Nephron progenitor cell (in vitro differentiated cells): ENCODE data around the gene RAG2.
A peak's percentile ranks its signal among the peaks of the same experiment; 100 is the strongest.

Experiments
- DNase-seq: peaks from one replicate; pipeline ENCODE4 v3.0.0; 2021
- H3K27ac Mint-ChIP-seq: 2 replicates; pipeline ENCODE4 v1.8.0; 2021; ENCODE audit warnings: mild to moderate bottlenecking, moderate library complexity, mixed read lengths
- H3K27me3 Mint-ChIP-seq: 2 replicates; pipeline ENCODE4 v1.8.0; 2021; ENCODE audit warnings: mild to moderate bottlenecking, low read depth, mixed read lengths; ENCODE audit not compliant: poor library complexity
- H3K36me3 Mint-ChIP-seq: 2 replicates; pipeline ENCODE4 v1.8.0; 2021; ENCODE audit warnings: low read depth, mixed read lengths
- H3K4me1 Mint-ChIP-seq: 2 replicates; pipeline ENCODE4 v1.8.0; 2021; ENCODE audit warnings: mixed read lengths
- H3K4me3 Mint-ChIP-seq: 2 replicates; pipeline ENCODE4 v1.8.0; 2021; ENCODE audit warnings: mild to moderate bottlenecking, moderate library complexity, mixed read lengths
- H3K9me3 Mint-ChIP-seq: 2 replicates; pipeline ENCODE4 v1.8.0; 2021; ENCODE audit warnings: mild to moderate bottlenecking, moderate library complexity, mixed read lengths
- CTCF ChIP-seq: fragments of 200-600 bp; sonication (generic); IDR thresholded peaks from 2 replicates; pipeline ENCODE4 v1.5.0; 2021; ENCODE audit warnings: antibody characterized with exemption

Gene RAG2

GRCh38 chr11:36619502-36619901 lies 21.5 kb upstream of the RAG2 start:
- Mint-ChIP-seq H3K4me1 (peaks cover 6% of the 10 kb centered on the region), H3K27ac (peak overlapping the region; percentile 38), H3K4me3 (no peak overlapping the region), H3K9me3 (no peaks in the 10 kb centered on the region), H3K27me3 (no peaks in the 10 kb centered on the region), H3K36me3 (peaks cover 8% of the 10 kb centered on the region)
- TF ChIP-seq CTCF: no peak
- no peak for DNase-seq

GRCh38 chr11:36618363-36619047 lies 20.5 kb upstream of the RAG2 start:
- Mint-ChIP-seq H3K9me3 (peaks cover 4% of the 10 kb centered on the region), H3K4me3 (no peak overlapping the region), H3K27me3 (no peaks in the 10 kb centered on the region), H3K4me1 (peaks cover 6% of the 10 kb centered on the region), H3K36me3 (peaks cover 11% of the 10 kb centered on the region), H3K27ac (peak overlapping the region; percentile 75)
- TF ChIP-seq CTCF: no peak
- no peak for DNase-seq

- peaks cover 15% of the 10 kb centered on the region for H3K36me3 Mint-ChIP-seq
- H3K27me3 Mint-ChIP-seq: no peaks in the 10 kb centered on the region
- no peak overlapping the region for H3K4me3 Mint-ChIP-seq
- no peak overlapping the region for H3K27ac Mint-ChIP-seq
- peaks cover 6% of the 10 kb centered on the region for H3K9me3 Mint-ChIP-seq
- no peak for DNase-seq
- no peak for TF ChIP-seq CTCF
- H3K4me1 Mint-ChIP-seq: peaks cover 6% of the 10 kb centered on the region
Measured at GRCh38 chr11:36617543-36618362, 19.7 kb upstream of the RAG2 start.

GRCh38 chr11:36615826-36616225 lies 17.8 kb upstream of the RAG2 start:
- peaks cover 19% of the 10 kb centered on the region for H3K36me3 Mint-ChIP-seq
- no peak overlapping the region for H3K4me3 Mint-ChIP-seq
- no peaks in the 10 kb centered on the region for H3K27me3 Mint-ChIP-seq
- no peak for DNase-seq
- peaks cover 6% of the 10 kb centered on the region for H3K9me3 Mint-ChIP-seq
- H3K4me1 Mint-ChIP-seq: peaks cover 6% of the 10 kb centered on the region
- H3K27ac Mint-ChIP-seq: no peak overlapping the region
- TF ChIP-seq CTCF: no peak

- H3K36me3 Mint-ChIP-seq: peaks cover 16% of the 10 kb centered on the region
- H3K4me1 Mint-ChIP-seq: no peaks in the 10 kb centered on the region
- H3K27me3 Mint-ChIP-seq: no peaks in the 10 kb centered on the region
- no peak for TF ChIP-seq CTCF
- H3K9me3 Mint-ChIP-seq: peaks cover 6% of the 10 kb centered on the region
- no peak overlapping the region for H3K27ac Mint-ChIP-seq
- no peak overlapping the region for H3K4me3 Mint-ChIP-seq
- no peak for DNase-seq
Measured at GRCh38 chr11:36609383-36609782, 11.3 kb upstream of the RAG2 start.
